ENCODE measurements around the gene PKNOX2. TPM values are rescaled to one million over a fixed set of nuclear protein-coding genes. Genes with fewer than 3 reads are reported as not detected.

Gene PKNOX2
- total and polyA plus RNA-seq, 2 of the 8 experiments (the other 6 are each of a cell fraction or from before 2014, with no cell fraction given): 2.0 TPM

DNA sequence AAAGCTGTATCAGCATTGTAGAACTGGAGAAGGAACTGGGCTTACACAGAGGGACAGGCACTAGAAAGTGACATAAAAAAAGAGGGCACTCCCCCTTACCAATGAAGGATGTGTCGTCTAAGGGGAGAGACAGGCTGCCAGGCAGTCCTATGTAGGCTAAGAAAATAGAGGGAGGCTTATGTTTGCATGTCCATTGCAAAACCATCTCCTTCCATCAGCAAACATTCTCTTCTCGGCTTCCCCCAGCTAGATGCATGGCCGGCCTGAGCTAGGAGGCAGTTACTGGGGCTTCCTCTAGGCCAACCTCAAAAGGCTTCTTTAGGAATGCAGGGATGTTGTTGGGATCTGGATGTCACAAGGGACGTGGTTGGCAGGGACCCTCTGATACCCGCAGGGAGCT is 139.1 kb downstream of the PKNOX2 start (continued):
- TF ChIP-seq CTBP2 (IDR thresholded peaks at IDR 0.05; ENCODE audit: borderline replicate concordance, insufficient read depth, insufficient read length, low read length): no peak
- no peak for TF ChIP-seq BCL11A (IDR thresholded peaks at IDR 0.05; ENCODE audit: low read depth in 2 of 2, low read length in 2 of 2)
- TF ChIP-seq CHD2 (IDR thresholded peaks at IDR 0.05; ENCODE audit: low read length): no peak
- no peak for TF ChIP-seq SP1 (IDR thresholded peaks at IDR 0.05; ENCODE audit: low read depth, low read length)
- no peak for TF ChIP-seq KDM5A (IDR thresholded peaks at IDR 0.05; ENCODE audit: low read length)
- TF ChIP-seq BRCA1 (IDR thresholded peaks at IDR 0.05; ENCODE audit: low read depth, low read length): no peak
- no peak for TF ChIP-seq EP300 (IDR thresholded peaks at IDR 0.05; ENCODE audit: borderline replicate concordance in 1 of 2, low read depth in 2 of 2, low read length in 2 of 2)

All from H1 (cell line).